GM19455 (cell line): ENCODE data around the gene SPX.

Source experiments
- ATAC-seq: cut with Tn5 transposase; IDR thresholded peaks from one replicate; pipeline ENCODE4 v1.9.1; 2021; ENCODE audit not compliant: unreplicated experiment

SPX gene

DNA sequence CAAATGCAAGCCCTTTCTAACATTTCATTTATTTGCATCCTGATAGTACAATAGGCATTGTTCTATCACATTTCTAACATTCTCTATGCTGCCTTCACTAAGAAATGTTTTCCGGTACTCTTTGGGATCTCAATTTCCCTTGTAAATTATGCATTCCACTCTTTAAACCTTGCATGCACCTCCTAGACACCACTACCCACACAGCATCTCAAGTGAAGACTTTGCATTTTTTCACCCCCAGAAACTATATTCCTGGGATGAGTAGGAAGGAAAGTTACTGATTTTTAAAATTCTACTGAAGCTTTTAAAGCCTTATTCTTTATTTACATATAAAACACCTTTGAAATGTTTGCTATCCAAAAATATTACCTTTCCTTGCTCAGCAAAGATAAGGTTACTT lies 51.4 kb downstream of the SPX start:
- ATAC-seq = no peak

DNA sequence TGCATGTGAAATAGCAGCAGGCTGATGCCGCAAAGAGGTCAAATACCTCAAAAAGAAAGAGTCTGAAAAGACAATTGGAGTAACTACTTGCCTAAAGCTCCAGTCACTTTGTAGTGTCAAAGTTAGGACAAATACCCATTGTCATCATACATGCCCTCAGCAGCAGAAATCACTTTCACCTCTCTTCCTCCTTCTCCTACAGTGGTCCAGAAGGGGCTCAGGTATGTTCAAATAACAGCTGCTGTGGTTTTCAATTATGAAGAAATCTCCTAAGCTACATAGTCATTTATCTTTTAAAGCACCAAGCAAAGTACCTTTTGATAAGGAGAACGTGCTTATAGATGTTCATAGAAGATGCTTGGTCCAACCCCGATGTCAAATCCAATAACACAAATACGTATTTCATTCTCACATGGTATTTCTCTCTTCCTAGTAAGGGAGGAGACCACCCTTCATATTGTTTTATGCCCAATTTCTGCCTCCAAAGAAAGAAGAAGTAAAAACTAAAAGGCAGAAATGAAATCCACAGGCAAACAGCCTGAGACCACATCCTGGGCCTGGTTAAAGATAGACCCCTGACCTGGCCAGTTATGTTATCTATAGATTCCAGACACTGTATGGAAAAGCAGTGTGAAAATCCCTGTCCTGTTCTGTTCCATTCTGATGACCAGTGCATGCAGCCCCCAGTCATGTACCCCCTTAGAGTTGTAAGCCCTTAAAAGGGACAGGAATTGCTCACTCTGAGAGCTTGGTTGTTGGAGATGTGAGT lies 54.8 kb downstream of the SPX start:
- no peak for ATAC-seq
